Fibroblast of skin of left biceps (primary cell): ENCODE measurements around the gene CBL.

Experiments used
- DNase-seq, 2 experiments: peaks; one replicate each; pipeline ENCODE4 v3.0.0-alpha.2; 2013; ENCODE audit warnings: low read depth in 2 of 2

Gene CBL

DNA sequence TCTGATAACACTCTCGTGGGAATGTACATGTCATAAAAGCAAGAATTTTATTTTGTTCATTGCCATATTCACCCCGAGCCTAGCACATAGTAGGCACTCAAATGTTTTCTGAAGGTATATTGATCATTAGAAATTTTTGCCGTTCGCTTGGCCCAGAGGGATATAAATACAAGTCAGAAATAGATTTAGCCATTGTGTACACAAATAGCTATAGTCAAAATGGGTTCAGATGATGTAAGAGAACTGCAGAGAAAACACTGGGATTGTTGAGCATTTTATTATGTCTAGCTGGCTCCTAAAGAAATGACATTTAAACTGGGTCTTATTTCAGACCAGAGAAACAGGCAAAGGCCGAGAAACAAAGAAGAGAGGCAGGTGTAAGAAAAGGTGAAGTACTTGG, 61.5 kb downstream of the CBL start:
- no peak for DNase-seq

- DNase-seq = no peak
These were observed 67.6 kb downstream of the CBL start for GRCh38 chr11:119273721-119274120.

DNA sequence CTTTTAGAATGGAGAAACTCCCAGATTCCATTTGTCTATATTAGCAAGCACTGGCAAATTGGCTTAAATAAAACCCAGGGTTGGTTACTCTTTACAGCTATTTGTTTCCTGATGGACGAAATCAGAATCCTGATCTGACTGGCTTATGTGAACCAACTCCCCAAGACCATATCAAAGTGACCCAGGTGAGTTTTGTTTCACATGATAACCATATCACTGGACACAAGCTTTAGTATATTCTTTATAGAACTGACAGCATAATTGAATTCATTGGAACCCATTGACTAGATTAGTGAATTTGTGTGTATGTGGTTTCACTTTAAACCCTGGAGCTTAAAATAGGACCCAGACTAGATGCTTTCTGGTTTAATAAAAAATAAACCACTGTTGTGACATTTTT, 71.5 kb downstream of the CBL start:
- no peak for DNase-seq

- DNase-seq = no peak
These were observed 76.4 kb downstream of the CBL start for GRCh38 chr11:119282495-119282894.

GRCh38 chr11:119284344-119285157, 78.4 kb downstream of the CBL start:
- no peak for DNase-seq

GRCh38 chr11:119285431-119285830, 79.3 kb downstream of the CBL start:
- no peak for DNase-seq

GRCh38 chr11:119288219-119288618, 82.1 kb downstream of the CBL start:
- DNase-seq = no peak

GRCh38 chr11:119290894-119291497, 84.9 kb downstream of the CBL start:
- DNase-seq = no peak

DNA sequence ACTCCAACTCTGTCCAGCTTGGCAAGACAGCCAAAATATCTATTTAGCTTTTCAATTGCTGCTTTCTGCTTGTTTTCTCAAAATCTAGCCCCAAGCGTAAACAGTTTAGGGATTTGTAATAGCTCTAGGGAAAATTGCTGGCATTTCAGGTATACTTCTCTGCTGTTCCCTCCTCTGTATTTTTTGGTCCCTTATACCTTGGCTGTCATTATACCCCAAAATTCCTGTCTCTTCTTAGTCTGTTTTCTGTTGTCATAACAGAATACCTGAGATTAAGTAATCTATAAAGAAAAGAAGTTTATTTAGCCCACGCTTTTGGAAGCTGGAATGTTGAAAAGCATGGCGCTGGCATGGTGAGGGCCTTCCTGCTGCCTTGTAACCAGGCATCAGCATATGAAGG, 87.3 kb downstream of the CBL start:
- no peak for DNase-seq

- no peak for DNase-seq
These were observed 89.0 kb downstream of the CBL start for GRCh38 chr11:119295178-119295577.

DNA sequence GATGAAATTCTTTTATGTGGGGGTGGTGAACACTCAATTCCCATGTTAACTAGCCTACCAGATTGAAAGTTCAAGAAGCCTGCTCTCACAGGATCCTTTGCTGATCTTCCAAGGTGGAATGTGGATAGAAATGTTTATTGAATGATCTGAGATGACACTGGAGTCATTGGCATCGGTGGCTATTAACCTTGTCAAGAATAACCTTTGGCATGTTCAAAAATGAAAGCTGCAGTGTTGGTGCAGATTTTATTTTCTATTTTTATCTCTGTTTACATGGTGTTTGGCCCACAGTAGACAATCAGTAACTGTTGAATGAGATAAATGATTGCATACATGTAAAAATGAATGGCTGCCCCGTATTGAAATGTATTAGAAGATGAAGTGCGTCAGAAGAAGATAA, 91.8 kb downstream of the CBL start:
- no peak for DNase-seq

DNA sequence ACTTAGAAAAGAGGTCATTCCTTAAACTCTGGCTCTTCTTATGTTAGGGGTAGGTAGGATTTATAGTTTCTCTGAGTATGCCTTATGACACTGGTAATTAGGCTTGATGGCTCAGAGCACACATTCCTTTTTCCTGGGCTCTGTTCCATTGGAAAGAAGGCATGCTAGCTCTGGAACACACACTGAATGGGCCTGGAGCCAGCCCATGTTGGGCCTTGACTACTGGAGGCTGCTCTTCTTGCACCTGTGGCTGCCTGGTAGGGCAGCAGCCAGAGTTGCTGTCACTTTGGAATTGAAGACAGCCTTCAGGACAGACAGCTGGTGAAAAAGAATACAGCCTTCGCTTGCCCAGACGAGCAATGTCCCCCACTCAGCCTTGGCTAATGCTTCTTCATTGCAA, 92.6 kb downstream of the CBL start:
- no peak for DNase-seq

DNA sequence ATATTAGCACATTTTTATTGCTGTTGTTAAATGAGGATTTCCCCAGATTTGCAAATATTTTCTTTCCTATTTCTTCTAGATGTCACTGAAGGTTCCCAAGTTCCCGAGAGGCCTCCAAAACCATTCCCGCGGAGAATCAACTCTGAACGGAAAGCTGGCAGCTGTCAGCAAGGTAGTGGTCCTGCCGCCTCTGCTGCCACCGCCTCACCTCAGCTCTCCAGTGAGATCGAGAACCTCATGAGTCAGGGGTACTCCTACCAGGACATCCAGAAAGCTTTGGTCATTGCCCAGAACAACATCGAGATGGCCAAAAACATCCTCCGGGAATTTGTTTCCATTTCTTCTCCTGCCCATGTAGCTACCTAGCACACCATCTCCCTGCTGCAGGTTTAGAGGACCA, 93.3 kb downstream of the CBL start:
- DNase-seq = no peak

- DNase-seq = no peak
These were observed 94.2 kb downstream of the CBL start for GRCh38 chr11:119300198-119300964.

DNA sequence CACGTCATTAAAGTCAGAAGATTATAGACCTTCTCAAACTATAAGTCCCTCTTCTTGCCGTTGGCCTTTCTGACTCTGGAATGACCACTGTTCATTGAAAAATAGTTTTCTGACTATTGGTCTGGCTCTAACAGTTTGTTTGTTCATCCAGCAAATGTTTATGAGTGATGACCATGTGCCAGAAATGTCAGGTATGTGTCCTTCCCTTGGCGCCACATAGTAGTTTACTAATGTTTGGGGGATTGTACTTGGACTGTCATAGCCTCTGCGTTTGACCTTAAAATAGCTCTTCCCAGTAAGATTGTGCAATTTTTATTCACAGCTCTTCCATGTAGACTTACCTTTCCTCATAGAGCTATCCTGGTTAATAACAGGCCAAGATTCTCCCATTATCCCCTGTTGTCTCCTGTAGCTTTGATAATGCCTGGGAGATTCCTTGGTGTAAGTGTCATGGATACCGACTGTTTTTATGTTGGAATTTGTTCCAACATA, 97.1 kb downstream of the CBL start:
- no peak for DNase-seq

DNA sequence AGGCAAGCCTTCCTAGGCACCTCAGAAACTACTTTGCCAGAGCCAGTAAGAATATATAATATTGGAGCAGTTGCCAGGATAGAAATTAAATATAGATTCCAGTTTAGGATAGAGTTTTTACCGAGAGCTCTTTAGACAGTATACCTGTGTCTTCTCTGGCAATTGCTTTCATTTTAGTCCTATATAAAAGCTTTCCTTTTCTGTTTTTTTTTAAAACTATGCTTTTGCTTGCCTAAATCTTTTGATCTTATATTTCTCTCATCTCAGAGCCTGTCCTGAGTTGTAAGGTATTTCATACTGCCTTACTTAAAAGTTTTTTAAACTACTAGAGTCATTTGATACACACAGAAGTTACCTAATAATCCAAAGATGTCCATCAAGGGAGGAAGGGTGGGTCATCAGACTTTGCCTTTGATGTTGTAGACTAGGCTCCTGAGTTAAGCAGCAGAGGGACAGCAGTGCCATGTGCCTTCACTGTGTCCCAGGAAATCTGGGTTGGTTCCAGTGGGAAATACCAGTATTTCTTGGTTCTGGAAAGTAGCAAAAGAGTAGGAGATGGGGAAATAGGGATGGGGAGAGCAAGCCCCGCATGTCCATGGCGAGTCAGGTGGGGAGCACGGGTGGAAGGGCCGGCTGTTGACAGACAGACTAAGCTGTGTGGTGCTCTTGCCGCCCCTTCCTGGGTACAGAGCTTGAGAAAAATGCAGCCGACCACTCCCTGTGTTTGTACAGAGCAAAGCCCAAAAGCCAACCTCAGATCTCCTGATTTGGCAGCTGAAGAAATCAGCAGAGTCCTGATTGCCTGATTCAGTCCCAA, 99.6 kb downstream of the CBL start:
- no peak for DNase-seq

DNA sequence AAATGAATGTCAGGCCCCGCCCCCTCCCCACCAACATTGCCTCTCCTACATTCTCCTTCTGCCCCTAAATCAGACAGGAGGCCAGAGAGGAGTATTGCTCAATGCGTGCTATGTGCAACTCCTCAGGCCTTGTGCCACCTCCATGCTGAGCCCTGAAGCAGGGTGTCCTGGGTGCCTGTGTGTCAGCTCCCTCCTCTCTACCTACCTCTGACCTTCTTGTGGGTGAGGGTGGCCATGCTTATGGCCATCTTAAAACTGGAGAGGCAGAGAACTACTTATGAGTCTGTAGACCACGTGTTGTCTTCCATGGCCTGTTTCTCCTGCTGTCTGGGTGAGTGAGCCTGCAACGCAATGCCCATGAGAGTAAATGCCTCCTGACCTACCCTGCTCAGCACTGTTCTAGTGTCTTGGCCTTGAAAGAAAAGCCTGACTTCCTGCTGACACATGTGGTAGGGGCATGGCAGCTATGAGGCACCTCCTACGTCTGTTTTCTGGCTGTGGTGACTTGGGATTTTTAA, 100.3 kb downstream of the CBL start:
- no peak for DNase-seq

- no peak for DNase-seq
These were observed 101.1 kb downstream of the CBL start for GRCh38 chr11:119307219-119307618.

GRCh38 chr11:119307974-119308373, 101.8 kb downstream of the CBL start:
- DNase-seq = no peak

DNA sequence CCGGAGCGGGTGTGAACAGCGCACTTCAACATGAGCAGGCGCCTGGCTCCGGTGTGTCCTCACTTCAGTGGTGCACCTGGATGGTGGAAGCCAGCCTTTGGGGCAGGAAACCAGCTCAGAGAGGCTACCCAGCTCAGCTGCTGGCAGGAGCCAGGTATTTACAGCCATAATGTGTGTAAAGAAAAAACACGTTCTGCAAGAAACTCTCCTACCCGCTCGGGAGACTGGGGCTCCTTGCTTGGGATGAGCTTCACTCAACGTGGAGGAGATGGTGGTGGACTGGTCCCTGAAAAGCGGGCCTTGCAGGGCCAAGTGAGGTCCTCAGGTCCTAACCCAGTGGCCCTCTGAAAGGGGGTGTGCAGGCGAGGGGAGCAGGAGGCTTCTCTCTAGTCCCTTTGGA, 103.3 kb downstream of the CBL start:
- DNase-seq = no peak

DNA sequence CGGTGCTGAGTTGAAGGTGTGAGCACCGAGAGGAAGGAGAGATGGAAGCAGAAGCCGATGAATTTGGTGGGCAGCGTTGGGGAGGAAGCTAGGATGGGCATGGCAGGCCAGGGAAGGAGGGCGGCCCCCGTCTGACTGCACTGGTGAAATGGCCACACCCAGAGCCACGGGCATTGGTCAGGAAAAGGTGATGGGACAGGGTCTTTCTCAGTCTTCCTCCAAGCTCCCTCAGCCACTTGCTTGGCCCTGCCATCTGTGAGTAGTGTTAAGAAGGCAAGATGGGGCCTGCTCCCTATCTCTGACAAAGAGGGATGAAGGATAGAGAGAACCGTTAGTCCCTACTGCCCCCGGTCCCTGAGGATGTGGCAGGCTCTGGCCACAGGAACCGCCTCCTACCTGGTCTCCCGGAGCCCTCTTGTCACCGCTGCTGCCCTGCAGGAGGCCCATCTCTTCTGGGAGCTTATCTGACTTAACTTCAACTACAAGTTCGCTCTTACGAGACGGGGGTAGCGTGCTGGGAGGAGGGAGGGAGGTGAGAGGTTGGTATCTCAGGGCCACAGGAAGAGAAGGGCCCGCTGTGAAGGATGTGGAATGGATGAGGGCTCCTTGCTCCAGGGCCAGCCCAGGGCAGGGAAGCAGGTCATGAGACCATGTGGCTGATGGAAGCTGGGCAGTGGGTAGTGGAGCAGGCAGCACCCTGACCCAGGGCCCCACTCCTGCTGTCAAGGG, 104.0 kb downstream of the CBL start:
- DNase-seq = no peak
